CD4-positive, alpha-beta T cell (primary cell): ENCODE results near the gene SLC28A1. TPM values are rescaled to one million over a fixed set of nuclear protein-coding genes. Genes with fewer than 3 reads are reported as not detected.

Experiments
- ATAC-seq: fragments of 200-7000 bp; cut with Tn5 transposase; one replicate; pipeline ENCODE4 v1.10.0; 2022; ENCODE audit warnings: mild to moderate bottlenecking; ENCODE audit not compliant: poor library complexity
- CTCF ChIA-PET: fragments of 350-600 bp; sonication (Branson Sonifier 250); formaldehyde crosslinking; loops from one replicate; lab custom pipeline; 2021; ENCODE audit warnings: antibody characterized with exemption, inconsistent platforms; lab: Charles Lee
- POLR2A ChIA-PET: fragments of 350-600 bp; sonication (Branson Sonifier 250); formaldehyde crosslinking; loops from one replicate; lab custom pipeline; 2021; ENCODE audit warnings: antibody characterized with exemption, inconsistent platforms; lab: Charles Lee
- DNase-seq, 14 experiments: peaks; one replicate each; pipeline ENCODE4 v3.0.0-alpha.2; 2013 to 2020; ENCODE audit warnings: mixed read lengths in 2 of 14
- H3K27ac ChIP-seq, 2 donors: one replicate each; pipeline versions ENCODE4 v1.5.1 to v1.7.0; 2013; ENCODE audit warnings: low read length in 2 of 2, low read depth in 1 of 2, mild to moderate bottlenecking in 1 of 2
- H3K27me3 ChIP-seq, 2 experiments: 1 replicate in 1 of 2; 2 replicates in 1 of 2; pipeline versions ENCODE4 v1.6.1 to v1.7.0; 2013; ENCODE audit warnings: low read length in 2 of 2, control low read depth in 1 of 2, mild to moderate bottlenecking in 1 of 2, moderate library complexity in 1 of 2; ENCODE audit not compliant: insufficient read depth in 2 of 2, control insufficient read depth in 1 of 2
- H3K36me3 ChIP-seq: one replicate; pipeline ENCODE4 v1.6.1; 2013; ENCODE audit warnings: low read length, control low read depth; ENCODE audit not compliant: insufficient read depth
- H3K4me1 ChIP-seq: one replicate; pipeline ENCODE4 v1.6.1; 2013; ENCODE audit warnings: low read length, control low read depth; ENCODE audit not compliant: insufficient read depth
- H3K4me3 ChIP-seq: one replicate; pipeline ENCODE4 v1.5.1; 2013; ENCODE audit warnings: mild to moderate bottlenecking, low read length, moderate library complexity
- H3K9me3 ChIP-seq, 2 experiments: 1 replicate in 1 of 2; 2 replicates in 1 of 2; pipeline versions ENCODE4 v1.6.1 to v1.7.0; 2013; ENCODE audit warnings: low read length in 2 of 2, mild to moderate bottlenecking in 2 of 2, control low read depth in 1 of 2, moderate library complexity in 1 of 2; ENCODE audit not compliant: control insufficient read depth in 1 of 2, insufficient read depth in 1 of 2
- H3K27ac Mint-ChIP-seq: one replicate; pipeline ENCODE4 v1.8.0; 2020; ENCODE audit warnings: mixed read lengths
- H3K27me3 Mint-ChIP-seq: one replicate; pipeline ENCODE4 v1.8.0; 2021; ENCODE audit warnings: mixed read lengths
- H3K36me3 Mint-ChIP-seq: one replicate; pipeline ENCODE4 v1.8.0; 2021; ENCODE audit warnings: low read depth, mixed read lengths
- H3K4me1 Mint-ChIP-seq: one replicate; pipeline ENCODE4 v1.8.0; 2021; ENCODE audit warnings: low read depth, mixed read lengths
- H3K4me3 Mint-ChIP-seq: one replicate; pipeline ENCODE4 v1.8.0; 2020; ENCODE audit warnings: mild to moderate bottlenecking, mixed read lengths
- H3K9me3 Mint-ChIP-seq: one replicate; pipeline ENCODE4 v1.8.0; 2020; ENCODE audit warnings: mixed read lengths
- CTCF ChIP-seq: fragments of 200-600 bp; IDR thresholded peaks from one replicate; pipeline ENCODE4 v1.8.0; 2022; ENCODE audit warnings: antibody characterized with exemption, mild to moderate bottlenecking
- intact Hi-C, 2 experiments: fragments of 100-400 bp; cut with DNase I in 1 of 2; cut with micrococcal nuclease in 1 of 2; formaldehyde crosslinking; loops; one replicate each; pipeline versions ENCODE4 v1.15.1 to v1.9.0; 2023 to 2025; cut with DNase I, micrococcal nuclease
- total RNA-seq, 174 experiments: library from RNA in 2 of 174; stranded (reverse) in 2 of 174; gene quantifications; one replicate each; pipeline ENCODE4 v1.2.3 and lab custom pipeline; 2021 to 2026

The SLC28A1 gene
- total RNA-seq, 2 experiments from 2014 or later: not detected

GRCh38 chr15:84953726-84954125, 69.3 kb downstream of the SLC28A1 start:
- peaks cover 5% of the 10 kb centered on the region for H3K4me1 ChIP-seq
- intact Hi-C loops: no loop called here
- DNase-seq (no peak), ATAC-seq (no peak)
- Mint-ChIP-seq H3K27ac (no peak overlapping the region), H3K27me3 (peaks cover 6% of the 10 kb centered on the region), H3K4me1 (peaks cover 6% of the 10 kb centered on the region), H3K36me3 (no peaks in the 10 kb centered on the region), H3K9me3 (no peaks in the 10 kb centered on the region), H3K4me3 (no peak overlapping the region)
- H3K27me3 ChIP-seq: peaks cover 0 to 4% of the 10 kb centered on the region in 2 experiments
- ChIA-PET CTCF (interaction anchor here (1.5 kb wide), 1 partner anchor 57 kb away, joined by 7 read pairs; no protein-coding TSS in a partner anchor), POLR2A (no interaction called here)
- H3K27ac ChIP-seq: no peak overlapping the region
- no peaks in the 10 kb centered on the region for H3K9me3 ChIP-seq
- H3K36me3 ChIP-seq: no peaks in the 10 kb centered on the region
- H3K4me3 ChIP-seq: no peak overlapping the region
- TF ChIP-seq CTCF: no peak

- H3K27ac ChIP-seq: no peak overlapping the region
- Mint-ChIP-seq H3K9me3 (no peaks in the 10 kb centered on the region), H3K27me3 (peaks cover 6% of the 10 kb centered on the region), H3K4me3 (no peak overlapping the region), H3K27ac (no peak overlapping the region), H3K4me1 (peaks cover 6% of the 10 kb centered on the region), H3K36me3 (no peaks in the 10 kb centered on the region)
- peak; percentile 69 for TF ChIP-seq CTCF
- ATAC-seq (peak; percentile 63), DNase-seq (peak; percentile 13 to 72 (median 42))
- H3K4me1 ChIP-seq: peaks cover 5% of the 10 kb centered on the region
- no peaks in the 10 kb centered on the region for H3K36me3 ChIP-seq
- intact Hi-C loops: loop anchor here (1.0 kb wide), 1 partner anchor 89 kb away; no protein-coding TSS in a partner anchor
- no peak overlapping the region for H3K4me3 ChIP-seq
- no peaks in the 10 kb centered on the region for H3K9me3 ChIP-seq
- POLR2A ChIA-PET: interaction anchor here (1.0 kb wide), 2 partner anchors 25 to 89 kb away, joined by 3 read pairs; no protein-coding TSS in a partner anchor
- peaks cover 0 to 4% of the 10 kb centered on the region in 2 experiments for H3K27me3 ChIP-seq
- CTCF ChIA-PET: interaction anchor here (0.5 to 2.7 kb wide), 10 partner anchors 16 to 90 kb away, joined by 3 to 22 read pairs (median 4); no protein-coding TSS in a partner anchor
These were observed 70.8 kb downstream of the SLC28A1 start for GRCh38 chr15:84955089-84955848.

- no peak for TF ChIP-seq CTCF
- Histone ChIP-seq H3K9me3 (no peaks in the 10 kb centered on the region), H3K4me1 (peaks cover 5% of the 10 kb centered on the region), H3K27me3 (peaks cover 0 to 4% of the 10 kb centered on the region in 2 experiments), H3K4me3 (no peak overlapping the region), H3K36me3 (no peaks in the 10 kb centered on the region), H3K27ac (no peak overlapping the region)
- Mint-ChIP-seq H3K4me3 (no peak overlapping the region), H3K27ac (no peak overlapping the region), H3K27me3 (peaks cover 6% of the 10 kb centered on the region), H3K9me3 (no peaks in the 10 kb centered on the region), H3K4me1 (peaks cover 6% of the 10 kb centered on the region), H3K36me3 (no peaks in the 10 kb centered on the region)
- intact Hi-C loops: no loop called here
- DNase-seq (no peak), ATAC-seq (no peak)
- ChIA-PET POLR2A (no interaction called here), CTCF (interaction anchor here (1.9 to 2.7 kb wide), 2 partner anchors 49 to 54 kb away, joined by 6 to 22 read pairs; no protein-coding TSS in a partner anchor)
These were observed 71.7 kb downstream of the SLC28A1 start for GRCh38 chr15:84956199-84956598.
